KMS-11 (cell line): Measurements from ENCODE around the gene SAPCD1.

Experiments
- H2AFZ ChIP-seq: fragments of 200-600 bp; sonication (generic); 2 replicates; pipeline ENCODE4 v1.6.1; 2016; ENCODE audit warnings: antibody characterized with exemption, mixed run types, low read depth
- H3K27ac ChIP-seq: fragments of 200-600 bp; sonication (generic); 2 replicates; pipeline ENCODE4 v1.6.1; 2016; ENCODE audit warnings: mild to moderate bottlenecking, mixed run types
- H3K27me3 ChIP-seq: fragments of 200-600 bp; sonication (generic); 2 replicates; pipeline ENCODE4 v1.6.1; 2017; ENCODE audit warnings: mild to moderate bottlenecking, low read depth, mixed run types, moderate library complexity; ENCODE audit not compliant: insufficient read depth
- H3K36me3 ChIP-seq: fragments of 200-600 bp; sonication (generic); 2 replicates; pipeline ENCODE4 v1.6.1; 2017; ENCODE audit warnings: mild to moderate bottlenecking, mixed run types; ENCODE audit not compliant: insufficient read depth
- H3K4me1 ChIP-seq: fragments of 200-600 bp; sonication (generic); 2 replicates; pipeline ENCODE4 v1.6.1; 2016; ENCODE audit warnings: mild to moderate bottlenecking, low read depth, mixed run types; ENCODE audit not compliant: poor library complexity, severe bottlenecking
- H3K4me2 ChIP-seq: fragments of 200-600 bp; sonication (generic); 2 replicates; pipeline ENCODE4 v1.7.0; 2016; ENCODE audit warnings: mild to moderate bottlenecking, mixed run types
- H3K4me3 ChIP-seq: fragments of 200-600 bp; sonication (generic); IDR thresholded peaks from 2 replicates; pipeline ENCODE4 v1.6.1; 2017; ENCODE audit warnings: low read depth, low read length, mixed read lengths; ENCODE audit not compliant: insufficient read depth
- H3K79me2 ChIP-seq: fragments of 200-600 bp; sonication (generic); 2 replicates; pipeline ENCODE4 v1.6.1; 2016; ENCODE audit warnings: low read depth, mixed run types; ENCODE audit not compliant: insufficient read depth
- H3K9ac ChIP-seq: fragments of 200-600 bp; sonication (generic); 2 replicates; pipeline ENCODE4 v1.6.1; 2016; ENCODE audit warnings: mild to moderate bottlenecking, mixed run types
- H4K20me1 ChIP-seq: fragments of 200-600 bp; sonication (generic); 2 replicates; pipeline ENCODE4 v1.6.1; 2016; ENCODE audit warnings: mild to moderate bottlenecking, mixed run types; ENCODE audit not compliant: insufficient read depth
- TF ChIP-seq, protein P1 (sequence below): fragments of 200-600 bp; sonication (generic); conservative IDR thresholded peaks from 2 replicates; pipeline ENCODE4 v1.6.1; 2017; ENCODE audit warnings: low read depth, mild to moderate bottlenecking, antibody characterized with exemption, low read length, moderate library complexity, mixed read lengths

Gene SAPCD1

GRCh38 chr6:31762356-31762755 is at the start of gene SAPCD1:
Gene SAPCD1, plus strand, starts transcription at chr6:31762656. Its CDS starts 399 bp downstream, at chr6:31763055.
- Histone ChIP-seq H3K27ac (no peak within 1 kb of the TSS), H3K4me1 (peaks cover 14% of the 10 kb centered on the region), H3K9ac (no peak within 1 kb of the TSS)

DNA sequence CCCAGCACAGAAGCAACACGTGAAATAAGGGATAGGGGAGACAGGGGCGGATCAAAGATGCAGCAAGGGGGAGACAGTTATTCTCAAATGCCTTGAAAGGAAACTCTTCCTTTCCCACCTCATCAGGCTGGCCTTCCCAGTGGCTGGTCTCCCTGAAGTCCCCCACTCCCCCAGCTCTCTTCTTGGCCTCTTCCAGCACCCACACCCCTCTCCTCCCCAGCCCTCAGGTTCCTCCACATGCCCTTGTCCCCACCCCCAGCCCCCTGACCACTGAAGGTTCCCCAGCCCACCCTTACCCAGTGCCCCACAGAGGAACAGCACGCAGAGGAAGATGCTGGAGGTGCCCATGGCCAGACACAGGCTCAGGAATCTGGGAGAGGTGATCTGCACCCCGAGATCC is 49.0 kb upstream of the SAPCD1 start:
- H3K4me3 ChIP-seq: no peak overlapping the region
- TF ChIP-seq, protein P1, sequence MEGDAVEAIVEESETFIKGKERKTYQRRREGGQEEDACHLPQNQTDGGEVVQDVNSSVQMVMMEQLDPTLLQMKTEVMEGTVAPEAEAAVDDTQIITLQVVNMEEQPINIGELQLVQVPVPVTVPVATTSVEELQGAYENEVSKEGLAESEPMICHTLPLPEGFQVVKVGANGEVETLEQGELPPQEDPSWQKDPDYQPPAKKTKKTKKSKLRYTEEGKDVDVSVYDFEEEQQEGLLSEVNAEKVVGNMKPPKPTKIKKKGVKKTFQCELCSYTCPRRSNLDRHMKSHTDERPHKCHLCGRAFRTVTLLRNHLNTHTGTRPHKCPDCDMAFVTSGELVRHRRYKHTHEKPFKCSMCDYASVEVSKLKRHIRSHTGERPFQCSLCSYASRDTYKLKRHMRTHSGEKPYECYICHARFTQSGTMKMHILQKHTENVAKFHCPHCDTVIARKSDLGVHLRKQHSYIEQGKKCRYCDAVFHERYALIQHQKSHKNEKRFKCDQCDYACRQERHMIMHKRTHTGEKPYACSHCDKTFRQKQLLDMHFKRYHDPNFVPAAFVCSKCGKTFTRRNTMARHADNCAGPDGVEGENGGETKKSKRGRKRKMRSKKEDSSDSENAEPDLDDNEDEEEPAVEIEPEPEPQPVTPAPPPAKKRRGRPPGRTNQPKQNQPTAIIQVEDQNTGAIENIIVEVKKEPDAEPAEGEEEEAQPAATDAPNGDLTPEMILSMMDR: no peak

More at GRCh38 chr6:31762356-31762755, at the start of gene SAPCD1:
- TF ChIP-seq, protein P1: no peak
- H3K4me2 ChIP-seq: no peak within 1 kb of the TSS
- H2AFZ ChIP-seq: no peak within 1 kb of the TSS
- H3K36me3 ChIP-seq: no peaks in the 10 kb centered on the region
- H3K4me3 ChIP-seq: no peak within 1 kb of the TSS
- H4K20me1 ChIP-seq: no peaks in the 10 kb centered on the region
- no peaks in the 10 kb centered on the region for H3K79me2 ChIP-seq
- no peaks in the 10 kb centered on the region for H3K27me3 ChIP-seq

GRCh38 chr6:31713991-31714684 is 48.3 kb upstream of the SAPCD1 start:
- peaks cover 7% of the 10 kb centered on the region for H3K4me1 ChIP-seq
- no peak overlapping the region for H2AFZ ChIP-seq

More for the DNA sequence above, 49.0 kb upstream of the SAPCD1 start:
- Histone ChIP-seq H3K27me3 (no peaks in the 10 kb centered on the region), H2AFZ (no peak overlapping the region), H3K4me1 (peaks cover 7% of the 10 kb centered on the region), H3K79me2 (no peaks in the 10 kb centered on the region), H3K9ac (no peak overlapping the region), H3K27ac (no peak overlapping the region), H4K20me1 (no peaks in the 10 kb centered on the region), H3K36me3 (no peaks in the 10 kb centered on the region), H3K4me2 (no peak overlapping the region)

GRCh38 chr6:31715022-31715958 is 47.2 kb upstream of the SAPCD1 start, which contains the start of gene LY6G6D:
Gene LY6G6D, plus strand, starts transcription at chr6:31715348. Its CDS starts 8 bp downstream, at chr6:31715356.
- Histone ChIP-seq H4K20me1 (no peaks in the 10 kb centered on the region), H3K27ac (no peak within 1 kb of the TSS), H3K79me2 (no peaks in the 10 kb centered on the region), H3K9ac (no peak within 1 kb of the TSS), H3K4me1 (peaks cover 6% of the 10 kb centered on the region), H3K36me3 (no peaks in the 10 kb centered on the region), H3K4me3 (no peak within 1 kb of the TSS), H3K27me3 (no peaks in the 10 kb centered on the region), H3K4me2 (no peak within 1 kb of the TSS), H2AFZ (no peak within 1 kb of the TSS)
- TF ChIP-seq, protein P1: no peak

More at GRCh38 chr6:31713991-31714684, 48.3 kb upstream of the SAPCD1 start:
- Histone ChIP-seq H3K79me2 (no peaks in the 10 kb centered on the region), H3K4me2 (no peak overlapping the region), H3K36me3 (no peaks in the 10 kb centered on the region), H3K4me3 (no peak overlapping the region), H4K20me1 (no peaks in the 10 kb centered on the region), H3K9ac (no peak overlapping the region), H3K27ac (no peak overlapping the region), H3K27me3 (no peaks in the 10 kb centered on the region)
- TF ChIP-seq, protein P1: no peak
